ENCODE data around the gene ICAM2.
A peak's percentile ranks its signal among the peaks of the same experiment; 100 is the strongest.
"Not testable (repeated sequence)": the region's sequence is repeated elsewhere in the genome, so short reads cannot be mapped to it uniquely, and the experiment has no call there.

The ICAM2 gene

GRCh38 chr17:64032081-64032480 lies 11.6 kb upstream of the ICAM2 start:
- no peak for DNase-seq (ENCODE audit: low spot score in 2 of 2)
- Mint-ChIP-seq H3K4me3 (no peak overlapping the region), H3K4me1 (peaks cover 16% of the 10 kb centered on the region), H3K27ac (peak overlapping the region; percentile 52), H3K36me3 (peaks cover 42% of the 10 kb centered on the region), H3K9me3 (no peaks in the 10 kb centered on the region)
- ATAC-seq = peak; percentile 34

- Mint-ChIP-seq H3K4me1 (peaks cover 39% of the 10 kb centered on the region), H3K9me3 (no peaks in the 10 kb centered on the region), H3K4me3 (no peak overlapping the region), H3K36me3 (peaks cover 43% of the 10 kb centered on the region), H3K27ac (no peak overlapping the region)
- DNase-seq (ENCODE audit: low spot score in 2 of 2) (peak; percentile 56 to 83), ATAC-seq (no peak)
Measured at GRCh38 chr17:64028874-64029464, 8.5 kb upstream of the ICAM2 start.

- H3K4me1 Mint-ChIP-seq = peaks cover 67% of the 10 kb centered on the region
- DNase-seq (ENCODE audit: low spot score in 2 of 2) = peak; percentile 84 to 91
- peak overlapping the region; percentile 78 for H3K4me3 Mint-ChIP-seq
- H3K9me3 Mint-ChIP-seq = no peaks in the 10 kb centered on the region
- H3K36me3 Mint-ChIP-seq = peaks cover 36% of the 10 kb centered on the region
- ATAC-seq = peak; percentile 80
- H3K27ac Mint-ChIP-seq = peak overlapping the region; percentile 90
Measured at GRCh38 chr17:64025732-64026294, 5.4 kb upstream of the ICAM2 start.

GRCh38 chr17:64024781-64025731 lies 4.6 kb upstream of the ICAM2 start:
- peak; percentile 47 to 75 for DNase-seq (ENCODE audit: low spot score in 2 of 2)
- Mint-ChIP-seq H3K36me3 (peaks cover 38% of the 10 kb centered on the region), H3K4me3 (peak overlapping the region; percentile 78), H3K4me1 (peaks cover 69% of the 10 kb centered on the region), H3K9me3 (no peaks in the 10 kb centered on the region), H3K27ac (peak overlapping the region; percentile 90)
- ATAC-seq = peak; percentile 73

- DNase-seq (ENCODE audit: low spot score in 2 of 2) (no peak), ATAC-seq (no peak)
- H3K36me3 Mint-ChIP-seq = peaks cover 37% of the 10 kb centered on the region
- H3K27ac Mint-ChIP-seq = peak overlapping the region; percentile 90
- H3K4me1 Mint-ChIP-seq = peaks cover 69% of the 10 kb centered on the region
- H3K9me3 Mint-ChIP-seq = no peaks in the 10 kb centered on the region
- peak overlapping the region; percentile 78 for H3K4me3 Mint-ChIP-seq
Measured at GRCh38 chr17:64024215-64024654, 3.8 kb upstream of the ICAM2 start.

- H3K36me3 Mint-ChIP-seq = peaks cover 42% of the 10 kb centered on the region
- peaks cover 68% of the 10 kb centered on the region for H3K4me1 Mint-ChIP-seq
- H3K4me3 Mint-ChIP-seq = peak overlapping the region; percentile 31
- DNase-seq (ENCODE audit: low spot score in 2 of 2) (no peak), ATAC-seq (no peak)
- H3K27ac Mint-ChIP-seq = peak overlapping the region; percentile 84
- no peaks in the 10 kb centered on the region for H3K9me3 Mint-ChIP-seq
Measured at GRCh38 chr17:64022611-64023063, 2.2 kb upstream of the ICAM2 start.

- ATAC-seq = peak; percentile 34
- H3K4me1 Mint-ChIP-seq = peaks cover 65% of the 10 kb centered on the region
- peaks cover 28% of the 10 kb centered on the region for H3K36me3 Mint-ChIP-seq
- not testable (repeated sequence) for DNase-seq (ENCODE audit: low spot score in 2 of 2); H3K9me3 Mint-ChIP-seq
- peak overlapping the region; percentile 96 for H3K27ac Mint-ChIP-seq
- H3K4me3 Mint-ChIP-seq = peak overlapping the region; percentile 90
Measured at GRCh38 chr17:64019551-64019961, 877 bp downstream of the ICAM2 start.

- peaks cover 22% of the 10 kb centered on the region for H3K36me3 Mint-ChIP-seq
- peak overlapping the region; percentile 99 for H3K27ac Mint-ChIP-seq
Measured at GRCh38 chr17:64017381-64017980, 3.0 kb downstream of the ICAM2 start.

GRCh38 chr17:64016974-64017373 lies 3.5 kb downstream of the ICAM2 start:
- no peak for DNase-seq (ENCODE audit: low spot score in 2 of 2)
- peaks cover 50% of the 10 kb centered on the region for H3K4me1 Mint-ChIP-seq
- peak overlapping the region; percentile 99 for H3K27ac Mint-ChIP-seq
- no peak for ATAC-seq
- no peaks in the 10 kb centered on the region for H3K9me3 Mint-ChIP-seq
- H3K36me3 Mint-ChIP-seq = peaks cover 22% of the 10 kb centered on the region
- peak overlapping the region; percentile 90 for H3K4me3 Mint-ChIP-seq

More at GRCh38 chr17:64017381-64017980, 3.0 kb downstream of the ICAM2 start:
- Mint-ChIP-seq H3K4me1 (peaks cover 55% of the 10 kb centered on the region), H3K9me3 (no peaks in the 10 kb centered on the region), H3K4me3 (peak overlapping the region; percentile 90)
- DNase-seq (ENCODE audit: low spot score in 2 of 2) (no peak), ATAC-seq (no peak)

GRCh38 chr17:64016231-64016784 lies 4.1 kb downstream of the ICAM2 start:
- H3K27ac Mint-ChIP-seq = peak overlapping the region; percentile 99
- H3K4me3 Mint-ChIP-seq = peak overlapping the region; percentile 90
- no peak for ATAC-seq
- H3K36me3 Mint-ChIP-seq = peaks cover 29% of the 10 kb centered on the region
- DNase-seq (ENCODE audit: low spot score in 2 of 2) = no peak
- H3K4me1 Mint-ChIP-seq = peaks cover 45% of the 10 kb centered on the region
- H3K9me3 Mint-ChIP-seq = no peaks in the 10 kb centered on the region

GRCh38 chr17:64015447-64015846 lies 5.0 kb downstream of the ICAM2 start:
- peaks cover 39% of the 10 kb centered on the region for H3K4me1 Mint-ChIP-seq
- peak overlapping the region; percentile 99 for H3K27ac Mint-ChIP-seq
- H3K9me3 Mint-ChIP-seq = no peaks in the 10 kb centered on the region
- no peak for DNase-seq (ENCODE audit: low spot score in 2 of 2)
- no peak for ATAC-seq
- peak overlapping the region; percentile 90 for H3K4me3 Mint-ChIP-seq
- H3K36me3 Mint-ChIP-seq = peaks cover 30% of the 10 kb centered on the region

- Mint-ChIP-seq H3K9me3 (no peaks in the 10 kb centered on the region), H3K27ac (peak overlapping the region; percentile 69), H3K36me3 (peaks cover 43% of the 10 kb centered on the region), H3K4me3 (no peak overlapping the region), H3K4me1 (peaks cover 64% of the 10 kb centered on the region)
- DNase-seq (ENCODE audit: low spot score in 2 of 2) (no peak), ATAC-seq (peak; percentile 59)
Measured at GRCh38 chr17:64009571-64010402, 10.6 kb downstream of the ICAM2 start.

- Mint-ChIP-seq H3K36me3 (peaks cover 53% of the 10 kb centered on the region), H3K4me3 (no peak overlapping the region), H3K27ac (peak overlapping the region; percentile 69), H3K4me1 (peaks cover 56% of the 10 kb centered on the region), H3K9me3 (no peaks in the 10 kb centered on the region)
- DNase-seq (ENCODE audit: low spot score in 2 of 2) = no peak
- no peak for ATAC-seq
Measured at GRCh38 chr17:64008830-64009229, 11.6 kb downstream of the ICAM2 start.

GRCh38 chr17:64008346-64008745 lies 12.1 kb downstream of the ICAM2 start:
- H3K4me1 Mint-ChIP-seq = peaks cover 53% of the 10 kb centered on the region
- H3K27ac Mint-ChIP-seq = peak overlapping the region; percentile 69
- DNase-seq (ENCODE audit: low spot score in 2 of 2) = no peak
- no peak for ATAC-seq
- H3K4me3 Mint-ChIP-seq = no peak overlapping the region
- no peaks in the 10 kb centered on the region for H3K9me3 Mint-ChIP-seq
- peaks cover 55% of the 10 kb centered on the region for H3K36me3 Mint-ChIP-seq
